ENCODE results near the gene RFC3.

The RFC3 gene

DNA sequence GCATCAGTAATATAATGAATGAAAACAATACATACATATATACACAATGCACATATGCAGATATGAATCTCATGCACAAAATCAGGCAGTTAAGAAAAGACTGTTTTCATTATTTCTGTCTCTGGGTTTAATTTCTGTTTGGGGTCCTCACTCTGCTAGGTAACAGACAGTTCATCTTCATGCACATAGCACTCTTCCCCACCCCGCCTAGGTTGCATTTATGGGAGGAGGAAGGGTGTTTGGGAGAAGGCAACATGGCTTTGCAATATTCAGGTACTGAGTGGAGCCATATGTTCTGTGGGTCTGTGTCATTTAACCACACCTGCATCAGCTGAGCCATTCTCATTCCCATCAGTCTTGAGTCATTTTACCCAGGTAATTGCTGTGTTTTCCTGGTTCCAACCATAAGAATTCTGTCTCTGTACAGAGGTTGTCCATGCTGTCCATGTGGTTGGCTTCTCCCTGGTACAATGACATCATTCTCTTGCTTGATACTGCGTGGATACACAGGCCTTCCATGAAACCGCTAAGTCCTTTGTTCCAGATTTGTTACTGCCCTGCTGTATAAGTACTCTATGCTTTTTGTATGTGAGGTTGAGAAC, 45.3 kb downstream of the RFC3 start:
- DNase-seq (ENCODE audit: insufficient read length, low spot score) (no peak), FAIRE-seq (no peak)

DNA sequence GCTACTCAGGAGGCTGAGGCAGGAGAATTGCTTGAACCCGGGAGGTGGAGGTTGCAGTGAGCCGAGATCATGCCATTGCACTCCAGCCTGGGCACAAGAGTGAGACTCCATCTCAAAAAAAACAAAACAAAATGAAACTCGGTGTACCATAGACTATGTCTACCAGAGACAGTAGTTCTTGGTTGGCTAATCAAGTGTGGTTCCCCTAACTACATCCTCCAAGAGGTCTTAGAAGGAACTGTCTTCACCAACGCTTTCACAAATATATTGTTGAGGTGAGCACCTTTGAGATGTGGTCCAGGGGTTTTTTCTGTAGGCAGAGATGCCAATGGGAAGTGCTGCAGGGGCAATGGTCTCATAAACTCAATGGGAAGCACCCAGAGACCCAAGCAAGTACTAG, 48.0 kb downstream of the RFC3 start:
- DNase-seq (ENCODE audit: insufficient read length, low spot score) (no peak), FAIRE-seq (no peak)

DNA sequence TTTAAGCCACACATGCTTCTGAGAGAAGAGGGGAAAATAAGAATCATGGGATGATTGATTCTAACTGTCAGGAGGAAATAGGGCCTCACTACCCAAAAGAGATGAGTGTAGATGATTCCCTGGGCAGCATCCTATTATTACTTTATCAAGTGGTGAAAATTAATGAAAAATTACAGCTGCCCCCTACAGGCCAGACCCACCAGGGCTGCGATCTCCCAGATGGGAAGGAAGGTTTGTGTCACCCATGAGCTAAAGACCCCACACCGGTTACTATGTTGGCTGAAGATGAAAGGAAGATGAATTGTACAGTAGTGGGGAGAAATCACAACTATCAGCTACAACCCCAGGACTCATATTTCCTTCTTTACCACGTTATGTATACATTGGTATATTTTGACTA, 49.5 kb downstream of the RFC3 start:
- no peak for DNase-seq (ENCODE audit: insufficient read length, low spot score)
- FAIRE-seq = no peak

GRCh38 chr13:33868343-33868994, 50.5 kb downstream of the RFC3 start:
- DNase-seq (ENCODE audit: insufficient read length, low spot score) (no peak), FAIRE-seq (no peak)

GRCh38 chr13:33869005-33869404, 51.1 kb downstream of the RFC3 start:
- FAIRE-seq (no peak), DNase-seq (ENCODE audit: insufficient read length, low spot score) (no peak)

DNA sequence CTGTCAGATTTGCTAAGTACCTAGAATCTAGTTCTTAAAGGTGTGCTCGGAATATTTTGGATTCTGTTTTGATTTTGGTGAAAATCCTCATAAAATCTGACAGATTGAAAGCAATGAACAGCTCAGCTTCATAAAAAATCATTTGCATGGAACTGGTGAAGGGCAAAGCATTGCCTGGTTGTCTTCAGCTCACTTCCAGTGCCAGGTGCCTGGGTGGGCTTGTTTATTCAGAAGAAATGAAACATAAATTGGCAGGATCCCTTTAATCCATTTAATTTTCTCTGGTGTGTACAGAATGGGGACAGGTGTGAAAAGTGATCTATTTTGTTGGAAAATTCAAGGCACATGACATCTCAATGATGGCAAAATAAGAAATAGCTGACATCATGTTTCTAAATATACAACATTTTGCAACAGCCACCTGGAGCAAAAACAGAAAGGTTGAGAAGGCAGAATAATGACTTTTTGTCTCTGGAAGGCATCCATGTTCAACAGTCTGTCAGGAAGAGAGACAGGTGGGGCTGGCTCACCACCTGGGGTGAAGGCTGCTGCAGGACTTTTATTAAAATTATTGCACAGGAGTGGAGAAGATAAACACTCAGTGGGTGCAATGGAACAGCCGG, 52.2 kb downstream of the RFC3 start:
- no peak for FAIRE-seq
- no peak for DNase-seq (ENCODE audit: insufficient read length, low spot score)

DNA sequence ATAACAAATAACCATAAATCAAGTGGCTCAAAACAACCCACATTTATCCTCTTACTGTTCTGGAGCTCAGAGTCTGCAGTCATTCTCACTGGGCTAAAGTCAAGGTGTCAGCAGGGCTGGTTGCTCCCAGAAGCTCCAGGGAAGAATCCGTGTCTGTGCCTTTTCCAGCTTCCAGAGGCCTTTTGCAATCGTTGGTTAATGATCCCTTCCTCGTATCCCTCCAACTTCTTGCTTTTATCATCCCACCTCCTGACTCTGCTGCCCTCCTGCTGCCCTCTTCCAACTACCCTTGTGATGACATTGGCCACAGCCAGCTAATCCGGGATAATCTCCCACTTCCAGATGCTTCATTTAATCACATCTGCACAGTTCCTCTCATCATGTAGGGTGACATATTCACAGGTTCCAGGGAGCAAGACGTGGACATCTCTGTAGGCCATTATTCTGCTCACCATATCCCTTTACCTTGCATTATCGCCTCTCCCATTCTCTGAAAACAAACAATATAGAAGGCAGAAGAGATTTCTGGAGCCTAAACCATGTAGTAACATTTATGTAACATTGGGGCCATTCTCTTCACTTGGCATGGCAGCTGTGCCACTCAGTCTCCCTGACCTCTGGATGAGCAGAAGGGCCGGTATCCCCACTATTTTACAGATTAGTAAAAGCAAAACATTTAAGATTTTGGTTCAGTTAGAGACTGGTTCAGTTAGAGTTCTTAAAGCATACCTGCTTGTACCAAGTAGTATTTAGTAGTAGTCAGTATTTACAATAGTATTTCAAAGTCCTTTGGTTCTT, 53.5 kb downstream of the RFC3 start:
- no peak for FAIRE-seq
- DNase-seq (ENCODE audit: insufficient read length, low spot score) = no peak

- no peak for FAIRE-seq
Observed at GRCh38 chr13:33872005-33872351, 54.0 kb downstream of the RFC3 start.

DNA sequence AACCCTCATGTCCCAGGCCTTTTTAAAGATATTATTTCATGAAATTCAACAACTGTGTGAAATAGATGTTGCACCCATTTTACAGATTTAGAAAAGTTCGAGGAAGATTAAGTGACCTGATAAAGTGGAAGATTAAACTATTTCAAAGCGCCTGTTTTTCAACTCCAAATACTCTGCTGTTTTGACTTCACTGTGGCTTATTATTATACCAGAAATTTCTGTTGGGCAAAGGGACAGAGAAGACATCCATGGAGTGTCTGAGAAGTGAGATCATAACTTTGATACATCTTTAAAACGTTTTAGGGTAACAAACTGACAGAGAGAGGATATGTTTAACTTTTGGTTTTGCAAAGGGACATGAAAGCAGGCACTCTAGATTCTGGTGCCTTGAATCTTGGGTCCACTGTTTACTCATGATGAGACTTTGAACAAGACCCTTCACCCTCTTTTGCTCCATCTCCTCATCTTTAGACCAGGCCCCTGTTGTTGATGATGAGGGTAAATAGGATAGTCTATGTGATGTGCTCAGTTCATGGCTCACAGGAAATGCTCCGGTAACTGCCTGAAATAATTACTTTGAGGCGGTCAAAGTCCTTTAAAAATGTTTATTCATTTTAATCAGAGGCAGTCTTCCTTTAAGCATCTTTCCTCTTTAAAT, 55.4 kb downstream of the RFC3 start:
- DNase-seq (ENCODE audit: insufficient read length, low spot score) (no peak), FAIRE-seq (no peak)

More at GRCh38 chr13:33872005-33872351, 54.0 kb downstream of the RFC3 start:
- no peak for DNase-seq (ENCODE audit: insufficient read length, low spot score)

DNA sequence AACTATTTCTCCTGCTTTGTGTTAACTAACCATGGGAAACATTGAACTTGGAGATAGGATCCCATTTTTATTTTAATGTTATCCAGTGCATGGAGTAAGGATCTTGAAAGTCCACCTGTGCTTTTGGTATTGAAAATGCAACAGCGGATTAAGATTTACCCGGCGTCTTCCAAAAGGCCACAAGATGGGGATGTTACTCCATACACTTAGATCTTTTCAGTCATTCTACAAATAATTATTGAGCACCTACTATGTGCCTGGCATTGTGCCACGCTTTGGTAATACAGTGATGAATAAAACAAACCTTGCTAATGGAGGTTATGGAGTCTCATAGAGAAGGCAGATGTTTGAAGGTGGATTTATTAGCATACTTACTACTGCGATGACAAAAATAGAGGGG, 56.9 kb downstream of the RFC3 start:
- DNase-seq (ENCODE audit: insufficient read length, low spot score) (no peak), FAIRE-seq (no peak)

GRCh38 chr13:33875618-33876401, 57.9 kb downstream of the RFC3 start:
- DNase-seq (ENCODE audit: insufficient read length, low spot score) (no peak), FAIRE-seq (no peak)

- FAIRE-seq (no peak), DNase-seq (ENCODE audit: insufficient read length, low spot score) (no peak)
Observed at GRCh38 chr13:33876716-33877394, 58.9 kb downstream of the RFC3 start.

GRCh38 chr13:33879118-33879517, 61.2 kb downstream of the RFC3 start:
- FAIRE-seq = no peak
- no peak for DNase-seq (ENCODE audit: insufficient read length, low spot score)

- FAIRE-seq (no peak), DNase-seq (ENCODE audit: insufficient read length, low spot score) (no peak)
Observed at GRCh38 chr13:33882804-33883203, 64.9 kb downstream of the RFC3 start.

DNA sequence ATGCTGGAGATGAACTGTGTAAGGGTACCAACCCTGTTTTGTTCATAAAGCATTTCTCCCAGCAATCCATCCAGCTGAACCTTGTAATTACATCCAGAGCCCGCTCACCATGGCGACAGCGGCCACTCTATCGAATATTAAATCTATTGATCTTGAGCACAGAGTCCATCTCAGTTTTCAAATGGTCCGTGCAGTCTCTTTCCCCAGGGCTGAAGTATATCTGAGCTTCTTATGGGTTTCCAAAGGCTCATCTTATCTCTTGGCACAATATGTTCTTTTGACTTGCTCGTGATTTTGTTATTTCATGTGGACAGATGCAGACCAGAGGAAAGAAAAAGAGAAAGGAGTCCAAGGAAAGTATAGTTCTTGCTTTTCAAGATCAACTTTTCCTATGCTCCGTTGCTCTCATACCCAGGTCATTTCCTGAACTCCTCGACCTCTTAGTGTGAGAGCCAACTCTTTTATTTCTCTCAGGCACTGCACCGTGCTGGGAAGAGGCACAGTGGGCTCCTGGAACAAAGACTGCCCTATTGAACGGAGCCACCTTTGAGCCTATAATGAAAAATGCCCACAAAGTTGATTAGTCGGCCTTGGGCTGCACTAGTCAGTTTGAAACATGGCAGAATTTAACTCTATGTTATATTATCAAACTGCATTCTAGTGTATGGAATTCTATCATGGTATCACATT, 66.7 kb downstream of the RFC3 start:
- FAIRE-seq = no peak
- DNase-seq (ENCODE audit: insufficient read length, low spot score) = no peak

Measured in HTR-8/SVneo (cell line).